ENCODE data around the gene SHANK3.

SHANK3 gene

DNA sequence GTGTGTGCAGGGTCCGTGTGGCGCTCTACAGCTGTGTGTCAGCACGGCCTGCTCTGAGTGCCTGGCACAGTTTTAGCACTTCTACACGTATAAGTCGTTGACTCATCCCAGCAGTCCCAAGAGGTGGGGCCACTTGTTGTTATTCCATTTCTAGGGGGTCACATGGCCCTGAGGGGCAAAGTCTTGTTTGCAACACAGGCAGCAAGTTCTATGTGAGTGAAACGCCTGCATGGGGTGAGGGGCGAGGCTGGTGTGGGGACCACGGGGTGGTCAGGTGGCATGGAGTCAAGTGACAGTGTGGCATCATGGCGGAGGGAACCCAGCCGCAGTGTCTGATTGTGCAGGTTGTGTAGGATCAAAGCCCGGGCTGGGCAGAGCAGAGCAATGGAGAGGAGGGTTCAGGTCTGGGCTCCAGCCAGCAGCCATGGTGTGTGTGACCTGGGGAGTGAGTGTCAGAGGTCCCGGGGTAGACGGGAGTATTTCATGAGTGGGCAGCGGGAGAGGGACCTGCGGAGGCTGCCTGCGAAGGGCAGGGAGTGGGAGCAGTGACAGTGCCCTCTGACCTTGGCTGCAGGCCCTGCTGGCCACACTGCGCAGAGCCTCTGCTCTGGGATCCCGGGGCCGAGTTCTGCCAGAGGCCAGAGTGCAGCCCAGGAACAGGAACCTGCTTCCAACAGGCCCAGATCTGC is 27.9 kb downstream of the SHANK3 start:
- no peaks in the 10 kb centered on the region for H3K9me3 Mint-ChIP-seq
- no peak for ATAC-seq (replicated peaks; ENCODE audit: extremely low read depth, poor library complexity, severe bottlenecking)
- H3K27ac Mint-ChIP-seq (ENCODE audit: low read depth), result no peak overlapping the region
- H3K27me3 Mint-ChIP-seq, result no peaks in the 10 kb centered on the region
- H3K36me3 Mint-ChIP-seq (ENCODE audit: insufficient read depth), result peaks cover 1% of the 10 kb centered on the region
- H3K4me3 Mint-ChIP-seq, result no peak overlapping the region
- DNase-seq (ENCODE audit: low spot score in 2 of 2), result no peak
- peaks cover 9% of the 10 kb centered on the region for H3K4me1 Mint-ChIP-seq

GRCh38 chr22:50701076-50701419 is 28.4 kb downstream of the SHANK3 start:
- no peak overlapping the region for H3K4me3 Mint-ChIP-seq
- H3K27ac Mint-ChIP-seq (ENCODE audit: low read depth), result no peak overlapping the region
- DNase-seq (ENCODE audit: low spot score in 2 of 2), result no peak
- H3K36me3 Mint-ChIP-seq (ENCODE audit: insufficient read depth), result peaks cover 1% of the 10 kb centered on the region
- H3K27me3 Mint-ChIP-seq, result no peaks in the 10 kb centered on the region
- H3K9me3 Mint-ChIP-seq, result no peaks in the 10 kb centered on the region
- ATAC-seq (replicated peaks; ENCODE audit: extremely low read depth, poor library complexity, severe bottlenecking), result no peak
- peaks cover 9% of the 10 kb centered on the region for H3K4me1 Mint-ChIP-seq

GRCh38 chr22:50701428-50702154 is 29.0 kb downstream of the SHANK3 start:
- no peak overlapping the region for H3K4me3 Mint-ChIP-seq
- no peaks in the 10 kb centered on the region for H3K27me3 Mint-ChIP-seq
- ATAC-seq (replicated peaks; ENCODE audit: extremely low read depth, poor library complexity, severe bottlenecking), result no peak
- peaks cover 1% of the 10 kb centered on the region for H3K36me3 Mint-ChIP-seq (ENCODE audit: insufficient read depth)
- no peak for DNase-seq (ENCODE audit: low spot score in 2 of 2)
- H3K4me1 Mint-ChIP-seq, result peaks cover 9% of the 10 kb centered on the region
- H3K27ac Mint-ChIP-seq (ENCODE audit: low read depth), result no peak overlapping the region
- H3K9me3 Mint-ChIP-seq, result no peaks in the 10 kb centered on the region

DNA sequence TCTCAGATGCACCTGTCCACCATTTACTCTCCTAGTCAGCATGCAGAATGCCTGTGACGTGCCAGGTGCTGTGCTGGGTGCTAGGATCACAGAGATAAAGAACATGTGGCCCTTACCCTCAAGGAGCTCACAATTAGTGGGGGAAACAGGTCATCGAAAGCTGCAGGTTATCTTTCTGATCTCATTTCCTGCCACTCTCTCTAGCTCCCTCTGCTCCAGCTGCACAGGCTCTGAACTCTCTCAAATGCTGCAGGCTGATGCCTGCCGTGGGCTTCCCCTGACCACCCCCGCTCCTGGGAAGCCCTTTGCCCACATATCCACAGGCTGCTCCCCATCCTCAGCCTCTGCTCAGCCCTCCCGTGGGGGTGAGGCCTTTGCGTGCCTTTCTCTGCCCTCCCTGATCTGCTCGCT is 29.6 kb downstream of the SHANK3 start:
- Mint-ChIP-seq H3K4me3 (no peak overlapping the region), H3K36me3 (ENCODE audit: insufficient read depth) (peaks cover 1% of the 10 kb centered on the region), H3K27ac (ENCODE audit: low read depth) (peak overlapping the region; percentile 9), H3K27me3 (peaks cover 1% of the 10 kb centered on the region), H3K4me1 (peaks cover 9% of the 10 kb centered on the region), H3K9me3 (no peaks in the 10 kb centered on the region)
- DNase-seq (ENCODE audit: low spot score in 2 of 2), result no peak
- ATAC-seq (replicated peaks; ENCODE audit: extremely low read depth, poor library complexity, severe bottlenecking), result no peak

- Mint-ChIP-seq H3K27me3 (peaks cover 9% of the 10 kb centered on the region), H3K36me3 (ENCODE audit: insufficient read depth) (peaks cover 1% of the 10 kb centered on the region), H3K9me3 (no peaks in the 10 kb centered on the region), H3K4me1 (peaks cover 9% of the 10 kb centered on the region), H3K27ac (ENCODE audit: low read depth) (peak overlapping the region; percentile 9), H3K4me3 (no peak overlapping the region)
- ATAC-seq (replicated peaks; ENCODE audit: extremely low read depth, poor library complexity, severe bottlenecking) (no peak), DNase-seq (ENCODE audit: low spot score in 2 of 2) (no peak)
Measured at GRCh38 chr22:50702821-50703725, 30.4 kb downstream of the SHANK3 start.

GRCh38 chr22:50703726-50704509 is 31.3 kb downstream of the SHANK3 start:
- H3K36me3 Mint-ChIP-seq (ENCODE audit: insufficient read depth), result peaks cover 1% of the 10 kb centered on the region
- DNase-seq (ENCODE audit: low spot score in 2 of 2) (no peak), ATAC-seq (replicated peaks; ENCODE audit: extremely low read depth, poor library complexity, severe bottlenecking) (no peak)
- no peak overlapping the region for H3K4me3 Mint-ChIP-seq
- no peaks in the 10 kb centered on the region for H3K9me3 Mint-ChIP-seq
- peaks cover 18% of the 10 kb centered on the region for H3K27me3 Mint-ChIP-seq
- peaks cover 9% of the 10 kb centered on the region for H3K4me1 Mint-ChIP-seq
- H3K27ac Mint-ChIP-seq (ENCODE audit: low read depth), result no peak overlapping the region

DNA sequence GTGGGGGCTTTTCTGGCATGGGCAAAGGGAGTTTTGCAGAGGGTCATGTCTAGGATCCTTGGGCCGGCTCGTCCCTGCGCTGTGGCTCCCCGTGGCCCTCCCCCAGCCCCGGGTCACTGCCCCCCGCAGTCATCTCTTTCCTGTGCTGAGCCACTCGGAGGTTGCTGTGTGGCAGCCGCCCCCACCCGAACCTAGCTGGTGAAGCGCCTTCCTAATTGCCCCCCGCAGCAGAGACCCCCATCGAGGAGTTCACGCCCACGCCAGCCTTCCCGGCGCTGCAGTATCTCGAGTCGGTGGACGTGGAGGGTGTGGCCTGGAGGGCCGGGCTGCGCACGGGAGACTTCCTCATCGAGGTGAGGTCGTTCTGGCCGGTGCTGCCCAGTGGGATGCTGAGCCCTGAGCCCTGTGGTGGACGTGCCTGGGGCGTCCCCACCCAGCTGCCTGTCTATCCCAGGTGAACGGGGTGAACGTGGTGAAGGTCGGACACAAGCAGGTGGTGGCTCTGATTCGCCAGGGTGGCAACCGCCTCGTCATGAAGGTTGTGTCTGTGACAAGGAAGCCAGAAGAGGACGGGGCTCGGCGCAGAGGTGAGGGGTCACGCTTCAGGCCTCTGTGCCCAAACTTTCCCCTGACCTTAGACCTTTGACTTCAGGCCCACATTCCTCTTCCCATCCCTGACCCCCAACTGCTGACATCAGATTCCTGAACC is 32.0 kb downstream of the SHANK3 start:
- H3K27me3 Mint-ChIP-seq, result peaks cover 20% of the 10 kb centered on the region
- H3K36me3 Mint-ChIP-seq (ENCODE audit: insufficient read depth), result peaks cover 1% of the 10 kb centered on the region
- H3K27ac Mint-ChIP-seq (ENCODE audit: low read depth), result no peak overlapping the region
- ATAC-seq (replicated peaks; ENCODE audit: extremely low read depth, poor library complexity, severe bottlenecking) (no peak), DNase-seq (ENCODE audit: low spot score in 2 of 2) (no peak)
- H3K4me3 Mint-ChIP-seq, result no peak overlapping the region
- no peaks in the 10 kb centered on the region for H3K9me3 Mint-ChIP-seq
- peaks cover 9% of the 10 kb centered on the region for H3K4me1 Mint-ChIP-seq

GRCh38 chr22:50705219-50705691 is 32.6 kb downstream of the SHANK3 start:
- Mint-ChIP-seq H3K9me3 (no peaks in the 10 kb centered on the region), H3K27me3 (peaks cover 20% of the 10 kb centered on the region), H3K4me1 (peaks cover 9% of the 10 kb centered on the region), H3K4me3 (no peak overlapping the region), H3K27ac (ENCODE audit: low read depth) (no peak overlapping the region), H3K36me3 (ENCODE audit: insufficient read depth) (peaks cover 1% of the 10 kb centered on the region)
- ATAC-seq (replicated peaks; ENCODE audit: extremely low read depth, poor library complexity, severe bottlenecking) (no peak), DNase-seq (ENCODE audit: low spot score in 2 of 2) (no peak)

GRCh38 chr22:50705851-50706351 is 33.3 kb downstream of the SHANK3 start:
- Mint-ChIP-seq H3K27ac (ENCODE audit: low read depth) (no peak overlapping the region), H3K36me3 (ENCODE audit: insufficient read depth) (peaks cover 1% of the 10 kb centered on the region), H3K4me1 (peaks cover 9% of the 10 kb centered on the region), H3K4me3 (no peak overlapping the region), H3K27me3 (peaks cover 20% of the 10 kb centered on the region), H3K9me3 (peaks cover 3% of the 10 kb centered on the region)
- no peak for ATAC-seq (replicated peaks; ENCODE audit: extremely low read depth, poor library complexity, severe bottlenecking)
- no peak for DNase-seq (ENCODE audit: low spot score in 2 of 2)

- Mint-ChIP-seq H3K27ac (ENCODE audit: low read depth) (no peak overlapping the region), H3K4me3 (no peak overlapping the region), H3K4me1 (peaks cover 9% of the 10 kb centered on the region), H3K36me3 (ENCODE audit: insufficient read depth) (peaks cover 1% of the 10 kb centered on the region), H3K27me3 (peaks cover 20% of the 10 kb centered on the region), H3K9me3 (peaks cover 4% of the 10 kb centered on the region)
- DNase-seq (ENCODE audit: low spot score in 2 of 2), result no peak
- no peak for ATAC-seq (replicated peaks; ENCODE audit: extremely low read depth, poor library complexity, severe bottlenecking)
Measured at GRCh38 chr22:50706481-50707125, 34.0 kb downstream of the SHANK3 start.

DNA sequence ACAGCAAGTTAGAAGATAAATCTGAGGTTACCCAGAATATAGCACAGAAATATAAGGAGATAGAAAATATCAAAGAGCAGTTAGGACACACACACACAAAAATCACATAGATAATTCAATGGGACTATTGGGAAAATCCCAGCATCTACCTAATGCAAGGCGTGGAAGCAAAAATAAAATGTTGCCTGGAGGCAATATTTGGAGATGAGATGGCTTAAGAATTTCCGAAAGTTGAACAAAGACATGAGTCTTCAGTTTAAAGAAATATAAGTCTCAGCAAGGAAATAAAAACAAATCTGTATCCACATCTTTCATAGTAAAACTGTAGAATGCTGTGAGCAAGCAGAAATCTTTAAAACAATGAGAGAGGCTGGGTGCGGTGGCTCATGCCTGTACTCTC is 35.9 kb downstream of the SHANK3 start:
- H3K36me3 Mint-ChIP-seq (ENCODE audit: insufficient read depth), result peaks cover 1% of the 10 kb centered on the region
- H3K4me3 Mint-ChIP-seq, result no peak overlapping the region

More for the DNA sequence above, 35.9 kb downstream of the SHANK3 start:
- H3K4me1 Mint-ChIP-seq, result no peaks in the 10 kb centered on the region
- ATAC-seq (replicated peaks; ENCODE audit: extremely low read depth, poor library complexity, severe bottlenecking) (no peak), DNase-seq (ENCODE audit: low spot score in 2 of 2) (no peak)
- H3K27ac Mint-ChIP-seq (ENCODE audit: low read depth), result no peak overlapping the region
- peaks cover 4% of the 10 kb centered on the region for H3K9me3 Mint-ChIP-seq
- H3K27me3 Mint-ChIP-seq, result peaks cover 20% of the 10 kb centered on the region
